Heart left ventricle (tissue), 13 donors: ENCODE results near the gene SCAMP4.

Experiments used
- CTCF ChIP-seq, 12 donors: fragments of 200-600 bp; sonication (generic) in 4 of 12; IDR thresholded peaks; one replicate each; pipeline versions ENCODE4 v1.5.0 to v1.8.0; 2018 to 2022; ENCODE audit warnings: antibody characterized with exemption in 12 of 12, mild to moderate bottlenecking in 5 of 12
- POLR2A ChIP-seq, 2 donors: fragments of 450-650 bp; IDR thresholded peaks; one replicate each; pipeline ENCODE4 v1.6.1; 2017; ENCODE audit warnings: antibody characterized with exemption in 2 of 2, mild to moderate bottlenecking in 2 of 2, moderate library complexity in 2 of 2
- donor health status: ischemic (EF 13 %, LVEDD 7.1; RV severe dilation, severe dysfunction).
- donor health status: DM: no; HTN: yes; CAD: no.
- donor health status: DM: no; HTN: no; CAD: no.
- donor health status: ischemic (EF 25% LVEDD 6.9; RV normal size, moderate dysfunction).
- donor health status: ischemic (EF 25% LVEDD 5.7; RV mildly dilated, moderate dysfunction).
- donor health status: ischemic (EF 35%, LVEDD 5.7; RV mildly dilated, moderate dysfunction).
- donor health status: nonischemic (EF 11% LVEDD 7.7; RV severe dilation, severe dysfunction).
- donor health status: DM: yes; HTN: yes; CAD: no.
- donor health status: PGD.
- donor health status: ischemic (EF 29% LVEDD 5.4; RV normal size, mild dysfunction).
- donor health status: nonischemic (EF 23%, LVEDD 6.1; RV moderate dilation, normal function).

GRCh38 chr19:1933942-1934341 is 28.7 kb downstream of the SCAMP4 start:
- TF ChIP-seq CTCF (IDR thresholded peaks at IDR 0.05): no peak
- no peak for TF ChIP-seq POLR2A (IDR thresholded peaks at IDR 0.05)
